ENCODE results near the gene NOL4L. TPM values are rescaled to one million over a fixed set of nuclear protein-coding genes. Genes with fewer than 3 reads are reported as not detected.

Gene NOL4L
- total RNA-seq, 2 donors from 2014 or later = 18.0 to 59.7 TPM

DNA sequence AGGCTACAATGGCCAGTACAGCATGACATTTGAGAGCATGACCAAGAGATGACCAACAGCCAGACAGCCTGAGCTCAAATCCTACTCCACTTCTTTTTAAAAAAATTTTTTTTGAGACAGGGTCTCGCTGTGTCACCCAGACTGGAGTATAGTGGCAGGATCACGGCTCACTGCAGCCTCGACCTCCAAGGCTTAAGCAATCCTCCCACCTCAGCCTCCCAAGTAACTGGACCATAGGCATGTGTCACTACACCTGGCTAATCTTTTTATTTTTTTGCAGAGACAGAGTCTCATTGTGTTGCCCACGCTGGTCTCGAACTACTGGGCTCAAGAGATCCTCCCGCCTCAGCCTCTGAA is 42.9 kb downstream of the NOL4L start:
- TF ChIP-seq, protein P1, sequence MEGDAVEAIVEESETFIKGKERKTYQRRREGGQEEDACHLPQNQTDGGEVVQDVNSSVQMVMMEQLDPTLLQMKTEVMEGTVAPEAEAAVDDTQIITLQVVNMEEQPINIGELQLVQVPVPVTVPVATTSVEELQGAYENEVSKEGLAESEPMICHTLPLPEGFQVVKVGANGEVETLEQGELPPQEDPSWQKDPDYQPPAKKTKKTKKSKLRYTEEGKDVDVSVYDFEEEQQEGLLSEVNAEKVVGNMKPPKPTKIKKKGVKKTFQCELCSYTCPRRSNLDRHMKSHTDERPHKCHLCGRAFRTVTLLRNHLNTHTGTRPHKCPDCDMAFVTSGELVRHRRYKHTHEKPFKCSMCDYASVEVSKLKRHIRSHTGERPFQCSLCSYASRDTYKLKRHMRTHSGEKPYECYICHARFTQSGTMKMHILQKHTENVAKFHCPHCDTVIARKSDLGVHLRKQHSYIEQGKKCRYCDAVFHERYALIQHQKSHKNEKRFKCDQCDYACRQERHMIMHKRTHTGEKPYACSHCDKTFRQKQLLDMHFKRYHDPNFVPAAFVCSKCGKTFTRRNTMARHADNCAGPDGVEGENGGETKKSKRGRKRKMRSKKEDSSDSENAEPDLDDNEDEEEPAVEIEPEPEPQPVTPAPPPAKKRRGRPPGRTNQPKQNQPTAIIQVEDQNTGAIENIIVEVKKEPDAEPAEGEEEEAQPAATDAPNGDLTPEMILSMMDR (IDR thresholded peaks at IDR 0.05) = no peak
- no peak for TF ChIP-seq POLR2AphosphoS5 (IDR thresholded peaks at IDR 0.05)
- no peak for TF ChIP-seq POLR2A (IDR thresholded peaks at IDR 0.05)
- 94% methylated on average over 6 of the region's 6 CpGs for WGBS
- intact Hi-C loops (cut with DNase I) = no loop called here
- Histone ChIP-seq H3K4me1 (replicated peaks) (no peaks in the 10 kb centered on the region), H3K27ac (no peak overlapping the region), H3K4me3 (no peak overlapping the region), H3K27me3 (replicated peaks; ENCODE audit: insufficient read depth) (no peaks in the 10 kb centered on the region), H3K9me3 (no peaks in the 10 kb centered on the region), H3K36me3 (no peaks in the 10 kb centered on the region)
- no peak for DNase-seq (ENCODE audit: low spot score)

DNA sequence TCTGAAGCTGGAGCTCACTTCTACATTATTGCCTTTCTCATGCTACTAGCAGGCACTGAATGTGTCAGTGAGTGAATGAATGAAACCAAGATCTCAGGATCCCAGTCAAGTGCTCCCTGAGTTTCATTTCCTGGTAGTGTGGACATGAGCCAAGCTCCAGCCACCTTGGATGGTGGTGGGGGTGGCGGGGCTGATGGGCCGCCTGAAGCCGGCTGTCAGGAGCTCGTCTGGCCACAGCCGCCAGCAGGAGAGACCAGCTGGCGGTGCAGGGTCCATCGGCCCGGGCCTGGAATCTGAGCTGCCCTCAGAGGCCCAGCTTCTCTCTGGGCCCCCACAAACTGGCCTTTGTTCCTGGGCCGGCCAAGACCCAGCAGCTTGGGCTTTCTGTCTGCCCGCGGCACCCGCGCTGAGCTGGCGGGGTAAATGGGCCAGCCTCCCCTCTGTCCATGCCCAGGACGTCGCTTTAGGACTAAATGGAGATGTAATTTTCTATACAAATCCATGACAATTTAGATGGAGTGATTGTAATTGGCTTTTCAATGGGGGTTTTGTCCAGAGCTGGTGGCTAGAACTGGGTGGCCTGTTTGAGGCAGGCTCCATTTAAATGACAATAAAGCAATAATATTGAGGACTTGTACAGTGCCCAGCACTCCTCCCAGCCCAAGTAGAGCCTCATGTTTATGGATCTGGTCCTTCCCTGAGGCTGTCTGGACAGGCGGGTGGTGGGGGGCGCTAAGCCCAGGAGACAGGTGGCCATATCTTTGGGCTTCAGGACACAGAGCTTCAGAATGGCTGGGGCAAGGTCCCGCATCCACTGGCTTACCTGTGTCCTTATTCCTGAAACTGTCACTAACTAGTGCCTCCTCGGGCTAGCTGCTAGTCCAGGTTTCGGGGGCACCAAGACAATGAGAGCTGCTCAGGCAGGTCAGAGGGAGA is 43.5 kb downstream of the NOL4L start:
- TF ChIP-seq POLR2AphosphoS5 (IDR thresholded peaks at IDR 0.05) (no peak), POLR2A (IDR thresholded peaks at IDR 0.05) (no peak)
- TF ChIP-seq, protein P1 (IDR thresholded peaks at IDR 0.05) = no peak
- Histone ChIP-seq H3K27ac (no peak overlapping the region), H3K9me3 (no peaks in the 10 kb centered on the region), H3K4me1 (replicated peaks) (no peaks in the 10 kb centered on the region), H3K27me3 (replicated peaks; ENCODE audit: insufficient read depth) (no peaks in the 10 kb centered on the region), H3K36me3 (no peaks in the 10 kb centered on the region), H3K4me3 (no peak overlapping the region)
- intact Hi-C loops (cut with DNase I) = no loop called here
- no peak for DNase-seq (ENCODE audit: low spot score)
- WGBS = 86% methylated on average over 21 of the region's 21 CpGs

DNA sequence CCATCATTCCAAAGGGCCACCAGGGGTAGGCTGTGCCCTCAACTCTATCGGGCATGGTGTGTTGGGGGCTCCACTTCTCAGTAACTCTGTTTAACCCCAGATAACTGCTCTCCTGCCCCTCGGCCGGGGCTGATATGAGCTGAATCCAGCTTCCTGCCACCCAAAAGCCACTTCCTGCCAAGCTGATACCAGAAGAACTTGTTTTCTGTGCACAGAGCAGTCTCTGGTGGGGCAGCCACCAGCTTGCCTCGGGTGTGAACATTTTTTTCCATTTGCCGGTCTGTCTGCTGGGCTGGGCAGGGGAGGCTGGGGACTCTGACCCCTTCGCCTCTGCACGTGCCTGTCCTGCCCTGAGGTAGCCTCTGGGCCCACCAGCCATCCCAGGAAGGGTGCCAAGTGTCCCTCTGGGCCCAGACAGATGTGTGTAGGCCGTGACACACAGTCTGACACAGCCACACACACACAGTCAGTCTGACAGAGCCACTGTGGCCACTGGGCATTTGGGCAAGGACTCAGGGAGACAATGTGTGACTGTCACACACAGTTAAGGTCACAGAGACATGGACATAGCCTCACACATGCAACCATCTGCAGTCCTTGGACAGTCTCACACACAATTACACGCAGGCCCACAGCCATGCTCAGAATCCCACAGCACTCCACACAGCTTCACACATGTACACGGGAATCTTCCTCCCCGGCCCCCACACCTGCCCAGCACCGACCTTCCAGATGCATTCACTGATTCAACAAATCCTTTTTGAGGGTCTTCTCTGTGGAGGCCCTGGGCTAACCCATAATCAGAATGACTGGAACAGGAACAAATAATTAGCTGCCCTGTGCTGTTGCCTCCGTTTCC is 45.1 kb downstream of the NOL4L start:
- 76% methylated on average over 12 of the region's 13 CpGs for WGBS
- Histone ChIP-seq H3K9me3 (no peaks in the 10 kb centered on the region), H3K4me3 (no peak overlapping the region), H3K27me3 (replicated peaks; ENCODE audit: insufficient read depth) (no peaks in the 10 kb centered on the region), H3K4me1 (replicated peaks) (no peaks in the 10 kb centered on the region), H3K36me3 (no peaks in the 10 kb centered on the region), H3K27ac (no peak overlapping the region)
- DNase-seq (ENCODE audit: low spot score) = no peak
- TF ChIP-seq, protein P1 (IDR thresholded peaks at IDR 0.05) = no peak
- intact Hi-C loops (cut with DNase I) = no loop called here

DNA sequence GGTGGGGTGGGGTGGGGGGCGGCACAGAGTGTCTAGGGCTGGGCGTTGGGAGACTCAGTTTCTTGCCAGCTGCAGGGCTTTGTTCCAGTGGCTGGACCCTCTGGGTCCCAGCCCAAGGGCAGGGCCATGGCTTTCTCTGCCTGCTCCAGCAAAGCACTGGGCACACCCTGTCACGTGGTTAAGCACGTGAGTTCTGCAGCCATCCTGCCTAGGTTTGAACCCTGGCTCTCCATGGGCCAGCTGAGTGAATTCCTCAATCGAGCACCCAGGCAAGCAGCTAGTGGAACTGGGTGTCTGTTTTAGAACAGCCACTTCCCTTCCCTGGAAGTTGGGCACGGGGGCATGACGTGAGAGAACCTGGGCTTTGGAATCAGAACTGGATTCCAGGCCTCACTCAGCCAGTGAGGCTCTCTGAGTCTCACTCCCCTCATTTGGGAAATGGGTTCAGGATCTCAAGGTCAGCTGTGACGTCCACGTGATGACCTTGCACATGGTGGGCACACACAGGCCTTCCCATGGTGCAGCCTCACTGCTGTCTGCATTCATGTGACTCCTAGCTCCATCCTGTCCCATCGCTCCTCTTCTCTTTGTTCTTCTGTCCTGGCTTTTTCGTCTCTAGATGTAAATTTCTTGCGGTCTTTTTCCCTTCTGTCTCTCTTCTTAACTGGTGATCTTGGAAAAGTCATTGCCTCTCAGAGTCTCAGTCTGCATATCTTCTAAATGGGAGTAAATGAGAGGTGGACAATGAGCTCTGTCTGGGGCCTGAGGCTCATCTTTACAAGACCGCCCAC is 45.9 kb downstream of the NOL4L start:
- 64% methylated on average over 12 of the region's 13 CpGs for WGBS
- Histone ChIP-seq H3K4me1 (replicated peaks) (no peaks in the 10 kb centered on the region), H3K4me3 (no peak overlapping the region), H3K9me3 (no peaks in the 10 kb centered on the region), H3K27ac (no peak overlapping the region), H3K36me3 (no peaks in the 10 kb centered on the region), H3K27me3 (replicated peaks; ENCODE audit: insufficient read depth) (no peaks in the 10 kb centered on the region)
- DNase-seq (ENCODE audit: low spot score) = no peak
- intact Hi-C loops (cut with DNase I) = no loop called here
- no peak for TF ChIP-seq POLR2A (IDR thresholded peaks at IDR 0.05)
- TF ChIP-seq POLR2AphosphoS5 (IDR thresholded peaks at IDR 0.05) = no peak
- TF ChIP-seq, protein P1 (IDR thresholded peaks at IDR 0.05) = no peak
